ENCODE results near the gene TUB. TPM values are rescaled to one million over a fixed set of nuclear protein-coding genes. Genes with fewer than 3 reads are reported as not detected.

TUB gene
- total and polyA plus RNA-seq, 2 of the 13 experiments (the other 11 are each of a cell fraction or from before 2014, with no cell fraction given) = 4.3 to 5.6 TPM

DNA sequence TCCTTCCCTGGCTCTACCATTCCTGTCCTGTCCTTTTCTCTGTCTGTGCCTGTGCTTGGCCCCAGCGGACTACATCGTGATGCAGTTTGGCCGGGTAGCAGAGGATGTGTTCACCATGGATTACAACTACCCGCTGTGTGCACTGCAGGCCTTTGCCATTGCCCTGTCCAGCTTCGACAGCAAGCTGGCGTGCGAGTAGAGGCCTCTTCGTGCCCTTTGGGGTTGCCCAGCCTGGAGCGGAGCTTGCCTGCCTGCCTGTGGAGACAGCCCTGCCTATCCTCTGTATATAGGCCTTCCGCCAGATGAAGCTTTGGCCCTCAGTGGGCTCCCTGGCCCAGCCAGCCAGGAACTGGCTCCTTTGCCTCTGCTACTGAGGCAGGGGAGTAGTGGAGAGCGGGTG lies 20.4 kb downstream of the TUB start:
- WGBS (ENCODE audit: low lambda C conversion rate) = 90% methylated on average over 10 of the region's 11 CpGs
- no peak overlapping the region for H3K4me2 ChIP-seq (ENCODE audit: low read depth, low read length)
- H3K4me3 ChIP-seq (replicated peaks in 1 of 3; ENCODE audit: insufficient read depth in 1 of 3, low read depth in 2 of 3, low read length in 3 of 3) = no peak overlapping the region
- ChIA-PET CTCF (ENCODE audit: low intra/inter-chr PET ratio, low total read pairs) (interaction anchor here (1.3 kb wide), 1 partner anchor 95 kb away, joined by 3 read pairs; no protein-coding TSS in a partner anchor), POLR2A (no interaction called here)
- ATAC-seq = no peak
- no peak for FAIRE-seq
- peaks cover 0 to 8% of the 10 kb centered on the region in 2 experiments; a peak in 3 of 5 replicates for H3K36me3 ChIP-seq (replicated peaks in 1 of 2; ENCODE audit: control insufficient read depth in 1 of 2, insufficient read depth in 2 of 2, low read length in 2 of 2)
- no peak overlapping the region for H2AFZ ChIP-seq (ENCODE audit: low read length)
- no peak for DNase-seq (ENCODE audit: low spot score)
- no peaks in the 10 kb centered on the region for H4K20me1 ChIP-seq (ENCODE audit: insufficient read depth, low read length)
- H3K27me3 ChIP-seq (ENCODE audit: control insufficient read depth in 1 of 2, insufficient read depth in 2 of 2, low read length in 2 of 2) = no peaks in the 10 kb centered on the region
- H3K9ac ChIP-seq (ENCODE audit: insufficient read depth, low read depth, low read length) = no peak overlapping the region
- H3K27ac ChIP-seq (ENCODE audit: extremely low read length, insufficient read depth, low read length) = no peak overlapping the region
- intact Hi-C loops (cut with micrococcal nuclease; ENCODE audit: unreplicated experiment) = no loop called here
- TF ChIP-seq, protein P1, sequence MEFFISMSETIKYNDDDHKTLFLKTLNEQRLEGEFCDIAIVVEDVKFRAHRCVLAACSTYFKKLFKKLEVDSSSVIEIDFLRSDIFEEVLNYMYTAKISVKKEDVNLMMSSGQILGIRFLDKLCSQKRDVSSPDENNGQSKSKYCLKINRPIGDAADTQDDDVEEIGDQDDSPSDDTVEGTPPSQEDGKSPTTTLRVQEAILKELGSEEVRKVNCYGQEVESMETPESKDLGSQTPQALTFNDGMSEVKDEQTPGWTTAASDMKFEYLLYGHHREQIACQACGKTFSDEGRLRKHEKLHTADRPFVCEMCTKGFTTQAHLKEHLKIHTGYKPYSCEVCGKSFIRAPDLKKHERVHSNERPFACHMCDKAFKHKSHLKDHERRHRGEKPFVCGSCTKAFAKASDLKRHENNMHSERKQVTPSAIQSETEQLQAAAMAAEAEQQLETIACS (CRISPR knock-in tag; IDR thresholded peaks at IDR 0.05) = no peak
- TF ChIP-seq ZNF7 (CRISPR knock-in tag; IDR thresholded peaks at IDR 0.05) (no peak), ZNF782 (CRISPR knock-in tag; IDR thresholded peaks at IDR 0.05; ENCODE audit: borderline replicate concordance) (no peak), RNF2 (conservative IDR thresholded peaks at IDR 0.05; ENCODE audit: low read depth) (no peak), GLI4 (CRISPR knock-in tag; IDR thresholded peaks at IDR 0.05; ENCODE audit: borderline replicate concordance) (no peak), ZNF260 (CRISPR knock-in tag; IDR thresholded peaks at IDR 0.05; ENCODE audit: borderline replicate concordance, low read depth) (no peak), ASH2L (IDR thresholded peaks at IDR 0.05; ENCODE audit: insufficient read length, low read depth, low read length) (no peak), ZNF343 (CRISPR knock-in tag; IDR thresholded peaks at IDR 0.05) (no peak), ZNF766 (CRISPR knock-in tag; IDR thresholded peaks at IDR 0.05; ENCODE audit: borderline replicate concordance) (no peak), ZNF567 (CRISPR knock-in tag; IDR thresholded peaks at IDR 0.05; ENCODE audit: borderline replicate concordance) (no peak), NPAS2 (CRISPR knock-in tag; IDR thresholded peaks at IDR 0.05; ENCODE audit: borderline replicate concordance) (no peak), TCF12 (IDR thresholded peaks at IDR 0.05) (no peak), TCF12 (CRISPR knock-in tag; IDR thresholded peaks at IDR 0.05) (no peak), ZNF253 (CRISPR knock-in tag; IDR thresholded peaks at IDR 0.05; ENCODE audit: borderline replicate concordance) (no peak)
- TF ChIP-seq, protein P2, sequence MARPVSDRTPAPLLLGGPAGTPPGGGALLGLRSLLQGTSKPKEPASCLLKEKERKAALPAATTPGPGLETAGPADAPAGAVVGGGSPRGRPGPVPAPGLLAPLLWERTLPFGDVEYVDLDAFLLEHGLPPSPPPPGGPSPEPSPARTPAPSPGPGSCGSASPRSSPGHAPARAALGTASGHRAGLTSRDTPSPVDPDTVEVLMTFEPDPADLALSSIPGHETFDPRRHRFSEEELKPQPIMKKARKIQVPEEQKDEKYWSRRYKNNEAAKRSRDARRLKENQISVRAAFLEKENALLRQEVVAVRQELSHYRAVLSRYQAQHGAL (CRISPR knock-in tag; IDR thresholded peaks at IDR 0.05; ENCODE audit: not compliant biosample characterization) = no peak
- no peaks in the 10 kb centered on the region for H3K4me1 ChIP-seq (ENCODE audit: insufficient read depth, low read length)
- no peaks in the 10 kb centered on the region for H3K9me3 ChIP-seq (ENCODE audit: low read length)
- no TSS peak for BruUV-seq (replicated peaks)
- no peaks in the 10 kb centered on the region for H3K79me2 ChIP-seq (ENCODE audit: insufficient read depth, low read length)
- in situ Hi-C loops (cut with HindIII; ENCODE audit: extremely low pct_ligation_motif_present, low pct_unique_long_range_greater_than_20kb) = no loop called here

Data from HepG2 (cell line).